GM12875 (cell line): ENCODE results near the gene KIF18B.

Experiments used
- H3K4me3 ChIP-seq: one replicate; pipeline ENCODE4 v1.5.1; 2011; ENCODE audit warnings: low read depth, low read length, control low read depth
- CTCF ChIP-seq: IDR thresholded peaks from 2 replicates; pipeline ENCODE4 v1.5.1; 2011; ENCODE audit warnings: low read depth, mild to moderate bottlenecking, control low read depth, inconsistent platforms, low read length, moderate library complexity, borderline replicate concordance; ENCODE audit not compliant: insufficient read depth

Gene KIF18B

DNA sequence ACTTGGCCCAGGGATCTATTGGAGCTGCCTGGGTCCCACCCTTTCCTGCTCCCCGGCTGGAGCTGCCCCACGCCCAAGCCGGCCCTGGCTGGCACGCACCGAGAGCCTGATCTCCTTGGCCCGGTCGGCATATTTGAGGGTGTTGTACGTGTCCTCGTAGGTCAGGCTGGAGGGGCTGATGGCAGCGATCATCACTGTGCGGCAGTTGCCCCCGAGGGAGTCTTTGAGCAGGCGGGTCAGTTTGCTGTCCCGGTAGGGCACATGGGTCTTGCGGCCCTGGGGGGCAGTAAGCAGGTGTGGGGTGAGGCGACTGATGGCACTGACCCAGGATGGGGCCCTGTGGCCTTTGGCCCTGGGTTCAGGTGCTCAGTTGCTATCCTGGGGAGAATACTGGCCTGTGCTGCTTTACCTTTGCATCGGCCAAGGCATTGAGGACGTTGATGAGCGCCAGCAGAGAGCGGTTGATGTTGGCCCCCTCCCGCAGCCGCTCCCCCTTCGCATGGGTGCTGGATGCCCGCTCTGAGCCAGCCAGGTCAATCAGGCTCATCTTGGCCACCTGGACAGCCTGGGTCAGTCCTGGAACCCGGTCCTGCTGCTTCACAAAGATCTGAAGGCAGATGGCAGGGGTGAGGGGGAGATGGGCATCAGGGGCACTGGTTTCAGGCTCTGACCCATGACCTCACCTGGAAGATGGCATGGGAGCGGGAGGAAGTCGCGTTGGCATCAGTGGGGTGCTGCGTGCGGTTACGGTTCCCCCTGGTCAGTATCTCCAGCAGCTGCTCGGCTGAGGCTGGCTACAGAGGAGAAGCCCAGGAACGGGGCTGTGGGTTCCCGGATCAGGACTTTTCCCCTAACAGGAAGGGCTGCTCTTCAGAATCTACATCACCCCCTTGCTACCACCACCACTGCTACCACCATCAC, 13.5 kb downstream of the KIF18B start:
- H3K4me3 ChIP-seq, result no peak overlapping the region
- no peak for TF ChIP-seq CTCF

DNA sequence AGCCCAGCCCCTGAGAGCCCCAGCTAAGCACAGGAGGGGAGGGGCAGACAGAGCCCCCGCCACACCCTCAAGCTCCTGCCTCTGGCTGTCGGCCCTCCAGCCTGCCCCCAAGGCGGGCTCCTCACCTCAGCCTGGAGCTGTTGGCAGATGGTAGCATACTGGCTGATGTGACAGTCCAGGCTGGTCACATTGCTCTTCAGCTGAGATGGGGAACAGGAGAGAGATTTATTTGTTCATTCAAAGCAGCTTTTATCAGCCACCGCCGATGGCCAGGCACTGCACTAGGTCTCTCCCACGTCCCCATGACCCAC, 14.8 kb downstream of the KIF18B start:
- no peak for TF ChIP-seq CTCF
- H3K4me3 ChIP-seq, result no peak overlapping the region

DNA sequence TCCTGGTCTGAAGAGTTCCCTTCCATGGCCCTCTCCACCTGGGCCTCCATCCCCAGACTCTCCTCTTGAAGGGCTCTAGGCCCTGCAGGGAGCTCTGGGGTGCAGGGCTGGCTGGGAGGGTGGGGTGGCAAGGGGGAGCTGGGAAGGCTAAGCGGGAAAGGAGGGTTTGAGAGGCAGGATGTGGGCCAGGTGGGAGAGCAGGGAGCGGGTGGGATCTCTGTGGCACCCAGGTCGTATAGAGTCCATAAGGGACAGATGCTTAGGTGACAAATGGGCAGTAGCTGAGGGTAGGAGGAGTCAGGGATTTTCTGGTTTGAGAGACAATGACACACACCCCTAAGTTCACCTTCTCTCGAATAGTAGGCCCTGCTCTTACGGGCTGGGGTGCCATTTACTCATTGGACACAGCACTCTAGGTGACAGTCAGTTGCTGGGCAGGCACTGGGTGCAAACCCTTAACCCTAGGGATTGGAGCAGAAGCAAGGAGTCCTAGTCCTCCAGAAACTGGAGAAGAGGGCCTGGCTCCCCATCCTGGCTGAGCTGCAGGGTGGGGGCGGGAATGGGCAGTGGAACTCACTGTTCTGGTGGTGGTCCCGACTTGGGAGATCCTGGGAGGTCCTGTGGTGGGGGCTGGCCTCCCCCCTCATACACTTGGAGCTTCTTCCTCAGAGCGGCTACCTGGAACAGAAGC, 15.3 kb downstream of the KIF18B start:
- H3K4me3 ChIP-seq, result no peak overlapping the region
- no peak for TF ChIP-seq CTCF

GRCh38 chr17:44931376-44931775, 16.2 kb downstream of the KIF18B start:
- no peak overlapping the region for H3K4me3 ChIP-seq

GRCh38 chr17:44930667-44931066, 16.9 kb downstream of the KIF18B start:
- TF ChIP-seq CTCF, result no peak
- no peak overlapping the region for H3K4me3 ChIP-seq

More at GRCh38 chr17:44931376-44931775, 16.2 kb downstream of the KIF18B start:
- TF ChIP-seq CTCF, result no peak

GRCh38 chr17:44928950-44929720, 18.4 kb downstream of the KIF18B start:
- no peak for TF ChIP-seq CTCF
- no peak overlapping the region for H3K4me3 ChIP-seq
